Measurements from ENCODE around the gene AZIN2. TPM values are rescaled to one million over a fixed set of nuclear protein-coding genes. Genes with fewer than 3 reads are reported as not detected.

The AZIN2 gene
- total and polyA plus RNA-seq, 10 donors: 1.4 to 8.3 (median 3.0) TPM

DNA sequence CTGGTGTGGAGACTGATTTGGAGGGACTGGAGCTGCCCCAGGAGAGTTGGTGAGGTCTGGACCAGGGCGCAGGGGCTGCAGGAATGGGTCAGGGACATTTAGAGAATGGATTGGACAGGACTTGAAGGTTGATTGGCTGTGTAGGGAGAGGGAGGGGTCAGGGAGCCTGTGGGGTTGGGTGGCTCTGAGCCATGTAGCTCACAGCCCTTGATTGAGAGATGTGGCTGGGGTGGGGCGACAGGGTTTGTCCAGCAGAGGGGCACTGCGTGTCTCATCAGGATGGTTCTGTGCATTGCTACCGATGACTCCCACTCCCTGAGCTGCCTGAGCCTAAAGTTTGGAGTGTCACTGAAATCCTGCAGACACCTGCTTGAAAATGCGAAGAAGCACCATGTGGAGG lies 12.1 kb downstream of the AZIN2 start:
- peaks cover 9 to 29% (median 14%) of the 10 kb centered on the region in 6 donors for H3K4me1 ChIP-seq
- H3K36me3 ChIP-seq: no peaks in the 10 kb centered on the region
- no peaks in the 10 kb centered on the region for H3K27me3 ChIP-seq (replicated peaks in 1 of 7)
- DNase-seq: no peak
- intact Hi-C loops (cut with DNase I; ENCODE audit: low total_unique reads): loop anchor here (10.0 kb wide), 1 partner anchor 272 kb away; no protein-coding TSS in a partner anchor
- H3K4me3 ChIP-seq: no peak overlapping the region
- H3K27ac ChIP-seq: no peak overlapping the region
- 88 to 94% (median 91%) methylated on average over 5 of the region's 5 CpGs for WGBS, 5 donors
- no peak for TF ChIP-seq POLR2A (IDR thresholded peaks at IDR 0.05)
- H3K9me3 ChIP-seq: no peaks in the 10 kb centered on the region

- Histone ChIP-seq H3K4me1 (peaks cover 4 to 31% (median 13%) of the 10 kb centered on the region in 6 donors), H3K4me3 (no peak overlapping the region), H3K27me3 (replicated peaks in 1 of 7) (no peaks in the 10 kb centered on the region), H3K36me3 (no peaks in the 10 kb centered on the region), H3K9me3 (no peaks in the 10 kb centered on the region), H3K27ac (no peak overlapping the region)
- 89 to 96% (median 90%) methylated on average over 6 to 11 of the region's 11 CpGs for WGBS, 5 donors
- intact Hi-C loops (cut with DNase I; ENCODE audit: low total_unique reads): loop anchor here (10.0 kb wide), 1 partner anchor 270 kb away; no protein-coding TSS in a partner anchor
- TF ChIP-seq, protein P1, sequence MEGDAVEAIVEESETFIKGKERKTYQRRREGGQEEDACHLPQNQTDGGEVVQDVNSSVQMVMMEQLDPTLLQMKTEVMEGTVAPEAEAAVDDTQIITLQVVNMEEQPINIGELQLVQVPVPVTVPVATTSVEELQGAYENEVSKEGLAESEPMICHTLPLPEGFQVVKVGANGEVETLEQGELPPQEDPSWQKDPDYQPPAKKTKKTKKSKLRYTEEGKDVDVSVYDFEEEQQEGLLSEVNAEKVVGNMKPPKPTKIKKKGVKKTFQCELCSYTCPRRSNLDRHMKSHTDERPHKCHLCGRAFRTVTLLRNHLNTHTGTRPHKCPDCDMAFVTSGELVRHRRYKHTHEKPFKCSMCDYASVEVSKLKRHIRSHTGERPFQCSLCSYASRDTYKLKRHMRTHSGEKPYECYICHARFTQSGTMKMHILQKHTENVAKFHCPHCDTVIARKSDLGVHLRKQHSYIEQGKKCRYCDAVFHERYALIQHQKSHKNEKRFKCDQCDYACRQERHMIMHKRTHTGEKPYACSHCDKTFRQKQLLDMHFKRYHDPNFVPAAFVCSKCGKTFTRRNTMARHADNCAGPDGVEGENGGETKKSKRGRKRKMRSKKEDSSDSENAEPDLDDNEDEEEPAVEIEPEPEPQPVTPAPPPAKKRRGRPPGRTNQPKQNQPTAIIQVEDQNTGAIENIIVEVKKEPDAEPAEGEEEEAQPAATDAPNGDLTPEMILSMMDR (IDR thresholded peaks at IDR 0.05 in 8 of 11, conservative IDR thresholded peaks at IDR 0.05 in 3 of 11): no peak
- TF ChIP-seq POLR2A (IDR thresholded peaks at IDR 0.05) (no peak), POLR2AphosphoS5 (IDR thresholded peaks at IDR 0.05) (no peak)
- DNase-seq: no peak
Measured at GRCh38 chr1:33094486-33094885, 13.5 kb downstream of the AZIN2 start.

- intact Hi-C loops (cut with DNase I; ENCODE audit: low total_unique reads): loop anchor here (10.0 kb wide), 1 partner anchor 270 kb away; no protein-coding TSS in a partner anchor
- Histone ChIP-seq H3K27me3 (replicated peaks in 1 of 7) (no peaks in the 10 kb centered on the region), H3K4me3 (no peak overlapping the region), H3K27ac (no peak overlapping the region), H3K9me3 (no peaks in the 10 kb centered on the region), H3K36me3 (no peaks in the 10 kb centered on the region), H3K4me1 (peaks cover 9 to 37% (median 19%) of the 10 kb centered on the region in 6 donors)
- DNase-seq: no peak
- TF ChIP-seq POLR2AphosphoS5 (IDR thresholded peaks at IDR 0.05): no peak
- TF ChIP-seq, protein P1 (IDR thresholded peaks at IDR 0.05 in 8 of 11, conservative IDR thresholded peaks at IDR 0.05 in 3 of 11): peak; percentile 58 to 97 (median 86)
- WGBS, 5 donors: 24 to 28% (median 25%) methylated on average over 10 of the region's 10 CpGs
Measured at GRCh38 chr1:33094971-33095604, 14.1 kb downstream of the AZIN2 start.

DNA sequence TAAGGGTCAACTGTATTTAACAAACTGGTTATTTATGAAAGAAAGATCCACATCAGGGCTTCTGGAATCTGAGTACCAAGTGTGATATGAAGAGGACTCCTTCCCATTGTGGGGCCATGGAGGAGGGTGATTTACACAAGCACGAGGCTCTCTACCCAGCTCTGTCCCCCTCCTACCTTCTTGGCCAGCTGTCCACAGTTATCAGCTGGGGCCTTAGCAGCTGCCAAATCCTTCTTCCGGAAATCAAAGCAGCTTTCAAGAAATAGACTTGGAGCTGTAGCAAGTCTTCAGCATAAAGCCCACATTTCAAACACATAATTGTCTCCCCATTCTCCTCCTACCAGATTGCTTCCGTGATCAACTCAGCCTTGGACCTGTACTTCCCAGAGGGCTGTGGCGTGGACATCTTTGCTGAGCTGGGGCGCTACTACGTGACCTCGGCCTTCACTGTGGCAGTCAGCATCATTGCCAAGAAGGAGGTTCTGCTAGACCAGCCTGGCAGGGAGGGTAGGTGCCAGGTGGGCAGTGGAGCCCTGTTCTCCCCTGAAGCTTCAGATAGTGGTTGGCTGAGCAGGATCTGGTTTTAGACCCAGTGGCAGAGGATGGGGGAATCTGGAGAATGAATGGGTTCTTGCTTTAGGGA lies 15.5 kb downstream of the AZIN2 start:
- DNase-seq: no peak
- Histone ChIP-seq H3K27ac (peak overlapping the region in 2 of 8 donors; percentile 15 to 26), H3K27me3 (replicated peaks in 1 of 7) (no peaks in the 10 kb centered on the region), H3K4me3 (no peak overlapping the region), H3K4me1 (peaks cover 9 to 48% (median 20%) of the 10 kb centered on the region in 6 donors), H3K36me3 (no peaks in the 10 kb centered on the region), H3K9me3 (no peaks in the 10 kb centered on the region)
- TF ChIP-seq, protein P1 (IDR thresholded peaks at IDR 0.05 in 8 of 11, conservative IDR thresholded peaks at IDR 0.05 in 3 of 11): no peak
- TF ChIP-seq POLR2A (IDR thresholded peaks at IDR 0.05): no peak
- TF ChIP-seq POLR2AphosphoS5 (IDR thresholded peaks at IDR 0.05): no peak
- 73 to 87% (median 83%) methylated on average over 7 of the region's 7 CpGs for WGBS, 5 donors
- intact Hi-C loops (cut with DNase I; ENCODE audit: low total_unique reads): loop anchor here (10.0 kb wide), 1 partner anchor 268 kb away; no protein-coding TSS in a partner anchor

All from spleen (tissue), 11 donors.